Stimulated activated CD8-positive, alpha-beta memory T cell treated with anti-CD3 and anti-CD28 coated beads, Interleukin-7, amount 100 ng/mL, for 48 hours (primary cell): Measurements from ENCODE around the gene SORL1.

Experiments
- DNase-seq, 2 donors: peaks; one replicate each; pipeline ENCODE4 v3.0.0-alpha.2; 2020; ENCODE audit warnings: low read depth in 1 of 2; ENCODE audit errors: extremely low read depth in 1 of 2

Gene SORL1

DNA sequence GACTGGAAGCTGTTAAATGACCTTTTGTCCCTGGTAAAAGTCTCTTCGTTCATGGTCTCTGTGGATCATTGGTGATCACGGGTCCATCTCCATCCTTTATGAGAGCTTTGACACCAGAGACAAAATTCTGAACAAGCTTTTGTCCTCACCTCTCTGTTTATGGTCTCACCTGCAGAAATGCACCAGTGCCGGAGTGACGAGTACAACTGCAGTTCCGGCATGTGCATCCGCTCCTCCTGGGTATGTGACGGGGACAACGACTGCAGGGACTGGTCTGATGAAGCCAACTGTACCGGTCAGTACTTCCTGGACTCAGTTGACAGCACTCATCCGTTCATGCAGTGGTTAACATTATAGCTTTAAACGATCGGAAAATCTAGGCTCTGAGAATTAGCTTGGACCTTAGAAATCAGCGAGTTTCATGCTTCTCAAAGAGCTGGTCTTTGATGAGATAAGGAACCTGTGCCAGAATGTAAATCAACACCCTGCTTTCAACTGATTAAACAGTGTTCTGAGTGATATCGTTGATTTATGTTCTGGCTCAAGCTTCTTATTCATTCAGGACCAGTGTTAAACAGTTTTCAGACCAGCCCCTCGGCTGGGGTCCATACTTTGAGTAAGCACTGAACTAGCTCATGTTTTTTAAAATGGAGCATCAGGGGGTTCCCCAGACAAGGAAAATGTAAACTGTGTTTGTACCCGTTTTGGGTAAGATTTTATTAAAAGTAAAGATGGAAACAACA lies 125.2 kb downstream of the SORL1 start:
- DNase-seq = no peak

- no peak for DNase-seq
Measured at GRCh38 chr11:121578251-121578976, 126.3 kb downstream of the SORL1 start.

GRCh38 chr11:121580154-121580553 lies 128.0 kb downstream of the SORL1 start:
- DNase-seq = no peak

DNA sequence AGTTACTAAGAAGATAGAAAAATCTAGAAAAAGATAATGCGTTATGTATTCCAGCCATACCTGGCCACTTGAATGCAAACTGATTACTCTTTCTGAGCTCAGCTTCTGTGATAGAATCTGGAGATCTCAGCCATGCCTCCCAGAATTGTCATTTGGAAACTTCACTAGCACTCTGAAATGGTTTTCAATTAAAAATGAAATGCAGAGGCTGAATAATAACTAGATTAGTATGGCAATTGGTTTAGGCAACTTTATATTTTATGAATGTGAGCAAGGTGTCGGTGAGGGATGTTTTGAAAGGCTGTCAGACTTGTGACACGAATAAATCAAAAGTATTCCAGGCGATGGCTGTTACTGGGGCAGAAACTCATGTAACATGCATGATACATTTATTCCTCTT lies 129.5 kb downstream of the SORL1 start:
- DNase-seq = no peak

GRCh38 chr11:121582296-121582695 lies 130.2 kb downstream of the SORL1 start:
- no peak for DNase-seq

DNA sequence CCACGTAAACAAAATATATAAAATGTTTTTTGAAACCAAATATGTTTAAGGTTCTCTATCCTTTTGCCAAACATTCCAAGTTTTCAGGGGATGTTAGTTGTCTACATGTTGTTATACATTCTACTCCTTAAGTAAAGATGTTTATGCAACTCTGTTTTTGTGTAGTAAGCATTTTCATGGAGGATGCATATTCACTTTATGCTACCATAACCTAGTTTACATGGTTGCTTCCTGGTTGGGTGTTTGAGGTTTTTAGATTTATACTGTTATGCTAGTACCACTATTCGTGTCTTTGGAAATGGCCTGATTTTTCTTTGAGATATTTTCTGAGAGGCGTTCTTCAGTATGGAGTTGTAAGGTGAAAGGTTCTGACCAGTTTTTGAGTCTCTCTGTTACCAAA lies 131.7 kb downstream of the SORL1 start:
- DNase-seq = no peak

- no peak for DNase-seq
Measured at GRCh38 chr11:121586750-121587149, 134.6 kb downstream of the SORL1 start.

DNA sequence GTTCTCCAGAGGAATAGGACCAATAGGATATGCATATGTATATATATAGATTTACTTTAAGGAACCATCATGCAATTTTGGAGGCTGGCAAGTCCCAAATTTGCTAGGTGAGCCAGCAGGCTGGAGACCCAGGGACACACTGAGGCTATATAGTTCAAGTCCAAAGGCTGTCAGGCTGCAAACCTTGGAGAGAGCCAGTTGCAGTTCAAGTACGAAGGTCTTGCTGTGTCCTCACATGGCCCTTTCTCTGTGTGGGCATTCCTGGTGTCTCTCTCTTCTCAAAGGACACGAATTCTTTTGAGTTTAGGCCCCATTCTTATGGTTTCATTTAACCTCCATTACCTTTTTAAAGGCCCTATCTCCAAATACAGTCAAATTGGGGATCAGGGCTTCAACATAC lies 135.1 kb downstream of the SORL1 start:
- no peak for DNase-seq

DNA sequence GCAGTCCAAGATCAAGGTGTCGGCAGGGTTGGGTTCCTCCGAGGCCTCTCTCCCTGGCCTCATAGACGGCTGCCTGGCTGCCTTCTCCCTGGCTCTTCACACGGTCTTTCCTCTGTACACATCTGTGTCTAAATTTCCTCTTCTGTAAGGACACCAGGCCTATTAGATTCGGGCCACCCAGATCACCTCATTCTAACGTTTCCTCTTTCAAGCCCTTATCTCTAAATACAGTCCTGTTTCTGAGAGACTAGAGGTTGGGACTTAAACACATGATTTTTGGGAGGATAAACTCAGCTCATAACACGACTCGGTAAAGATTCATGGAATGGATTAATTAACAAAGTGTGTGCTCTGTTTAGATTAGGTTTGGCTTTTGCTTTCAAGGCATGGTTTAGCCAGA lies 136.6 kb downstream of the SORL1 start:
- DNase-seq = no peak

- no peak for DNase-seq
Measured at GRCh38 chr11:121589946-121590537, 137.9 kb downstream of the SORL1 start.

DNA sequence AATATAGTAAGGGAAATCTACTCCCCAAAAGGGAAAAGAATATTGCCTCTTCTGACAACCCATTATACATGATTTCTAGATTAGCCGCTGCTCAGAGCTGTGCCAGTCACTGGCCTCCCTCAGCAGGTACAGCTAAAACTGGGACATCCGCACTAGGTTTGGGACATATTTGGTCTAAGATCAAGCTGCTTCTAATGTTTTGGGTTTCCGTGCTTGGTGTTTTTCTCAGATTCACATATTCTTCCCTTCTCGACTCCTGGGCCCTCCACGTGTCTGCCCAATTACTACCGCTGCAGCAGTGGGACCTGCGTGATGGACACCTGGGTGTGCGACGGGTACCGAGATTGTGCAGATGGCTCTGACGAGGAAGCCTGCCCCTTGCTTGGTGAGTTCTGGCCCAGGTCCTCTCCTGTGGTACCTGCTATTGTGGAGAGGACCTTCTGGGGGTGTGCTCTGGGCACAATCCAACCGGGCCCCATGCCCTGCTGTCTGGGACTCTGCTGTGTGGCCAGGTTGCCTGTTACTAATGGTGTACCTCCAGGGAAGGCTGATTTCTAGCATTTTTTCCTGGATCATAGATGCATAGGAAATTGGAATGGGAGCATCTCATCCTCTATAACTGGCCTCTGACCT lies 138.8 kb downstream of the SORL1 start:
- DNase-seq = no peak

DNA sequence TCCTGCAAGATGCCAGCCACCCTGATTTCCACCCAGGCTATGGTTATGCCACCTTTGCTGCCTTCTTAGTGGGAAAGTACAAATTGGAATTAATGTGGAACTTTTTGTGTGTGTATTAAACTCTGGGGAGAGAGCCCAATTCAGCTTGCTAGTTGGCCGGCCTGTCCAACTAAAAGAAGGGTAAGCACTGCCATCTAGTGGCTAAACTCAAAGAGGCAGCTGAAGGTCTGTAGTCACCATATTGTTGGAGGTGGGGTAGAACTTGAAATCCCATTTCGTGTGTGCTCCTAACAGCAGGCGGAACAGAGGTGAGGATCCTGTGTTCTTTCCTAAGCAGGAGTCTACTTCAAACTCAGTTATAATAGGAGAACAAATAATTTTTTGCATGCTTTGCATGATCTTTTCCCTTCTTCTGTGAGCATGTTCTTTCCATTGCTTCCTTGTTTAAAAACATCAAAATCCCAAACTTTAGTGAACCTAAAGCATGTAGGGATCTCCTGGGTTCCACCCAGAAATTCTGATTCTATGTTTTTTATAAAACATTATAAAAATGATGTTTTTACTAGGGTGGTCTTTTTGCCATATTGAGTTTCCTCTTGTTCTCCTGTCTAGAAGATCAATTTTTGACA lies 139.4 kb downstream of the SORL1 start:
- DNase-seq = peak; percentile 15 to 33

DNA sequence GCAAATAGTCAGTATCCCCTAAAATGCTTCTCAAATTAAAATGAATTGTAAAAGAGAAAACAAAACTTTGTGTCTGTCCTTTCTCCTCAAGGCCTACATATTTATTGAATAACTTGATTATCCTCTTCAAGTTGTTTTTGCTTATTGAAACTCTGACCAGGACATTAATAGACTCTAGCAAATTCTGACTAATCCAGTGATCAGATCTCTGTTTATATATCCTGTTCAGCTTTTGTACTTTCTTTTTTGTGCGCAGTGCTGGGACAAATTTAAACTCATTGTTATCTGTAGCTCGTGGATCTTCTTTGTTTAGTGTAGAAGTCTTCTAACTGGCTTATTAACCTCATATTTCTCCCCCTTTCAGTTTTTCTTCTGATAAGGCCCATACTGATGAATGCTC lies 140.6 kb downstream of the SORL1 start:
- DNase-seq = no peak

- no peak for DNase-seq
Measured at GRCh38 chr11:121595717-121596161, 143.6 kb downstream of the SORL1 start.

GRCh38 chr11:121596195-121597155 lies 144.4 kb downstream of the SORL1 start:
- no peak for DNase-seq

- no peak for DNase-seq
Measured at GRCh38 chr11:121603316-121603715, 151.2 kb downstream of the SORL1 start.

DNA sequence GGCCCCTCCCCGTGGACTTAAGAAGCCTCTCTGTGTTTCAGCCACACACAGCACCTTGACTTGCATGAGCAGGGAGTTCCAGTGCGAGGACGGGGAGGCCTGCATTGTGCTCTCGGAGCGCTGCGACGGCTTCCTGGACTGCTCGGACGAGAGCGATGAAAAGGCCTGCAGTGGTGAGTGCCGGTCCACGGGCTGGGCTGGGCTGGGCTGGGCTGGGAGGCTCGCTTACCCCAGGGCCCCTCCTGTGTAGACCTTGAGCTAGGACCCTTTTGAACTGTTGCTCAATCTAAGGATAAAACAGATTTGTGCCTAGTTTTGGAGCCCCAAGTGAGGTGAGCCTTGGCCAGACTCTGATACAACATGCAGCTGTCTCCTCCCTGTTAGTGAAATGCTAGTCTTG lies 152.0 kb downstream of the SORL1 start:
- no peak for DNase-seq

GRCh38 chr11:121606354-121606753 lies 154.2 kb downstream of the SORL1 start:
- no peak for DNase-seq

DNA sequence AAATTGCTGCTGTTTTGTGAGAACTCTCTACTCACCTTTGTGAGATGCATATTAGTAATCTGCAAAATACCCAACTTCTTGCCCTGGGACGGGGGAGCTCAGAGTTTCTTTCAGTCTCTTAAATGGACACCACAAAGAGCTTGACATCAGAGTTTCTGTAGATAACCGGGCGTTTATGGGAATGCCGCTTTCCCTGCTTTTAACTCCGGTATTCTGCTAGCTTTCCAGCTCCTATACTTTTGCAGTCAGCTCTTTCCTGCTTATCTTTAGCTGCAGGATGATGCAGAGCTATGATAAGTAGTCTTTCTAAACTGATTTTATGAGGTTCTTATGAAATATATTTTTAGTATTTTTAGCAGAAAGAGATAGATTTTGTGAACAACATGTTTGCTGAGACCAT lies 155.2 kb downstream of the SORL1 start:
- DNase-seq = no peak

- no peak for DNase-seq
Measured at GRCh38 chr11:121608545-121609098, 156.5 kb downstream of the SORL1 start.
